Measurements from ENCODE around the gene TNK2. TPM values are rescaled to one million over a fixed set of nuclear protein-coding genes. Genes with fewer than 3 reads are reported as not detected.
"Not testable (repeated sequence)": the region's sequence is repeated elsewhere in the genome, so short reads cannot be mapped to it uniquely, and the experiment has no call there.

TNK2 gene
- total RNA-seq, 1 experiment from 2014 or later, result 36.0 TPM

DNA sequence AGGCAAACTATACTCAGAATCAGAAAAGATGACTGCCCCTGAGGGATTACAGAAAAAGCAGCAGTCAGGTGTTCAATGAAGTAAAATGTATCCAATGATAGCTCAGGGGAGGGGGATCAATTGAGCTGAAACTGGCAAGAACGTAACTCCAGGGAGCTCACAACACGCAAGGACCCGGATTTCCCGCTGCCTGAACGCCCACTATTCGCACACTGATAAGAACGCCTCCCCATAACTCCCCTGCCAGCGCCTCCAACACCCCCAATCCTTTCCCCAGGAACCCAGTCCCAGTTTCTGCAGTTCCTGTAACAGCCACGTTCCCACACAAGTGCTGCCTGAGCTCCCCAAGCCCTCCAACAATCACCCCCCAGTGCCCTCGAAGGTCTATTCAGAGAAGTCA lies 44.2 kb upstream of the TNK2 start:
- H3K27ac Mint-ChIP-seq (ENCODE audit: unreplicated experiment); intact Hi-C loops (cut with micrococcal nuclease; ENCODE audit: unreplicated experiment); H3K27me3 Mint-ChIP-seq (ENCODE audit: insufficient read depth, unreplicated experiment); H3K4me1 Mint-ChIP-seq (ENCODE audit: low read depth, unreplicated experiment); H3K4me3 Mint-ChIP-seq (ENCODE audit: unreplicated experiment); H3K9me3 Mint-ChIP-seq (ENCODE audit: unreplicated experiment); H3K36me3 ChIP-seq (ENCODE audit: control insufficient read depth, insufficient read depth, low read length); H3K9me3 ChIP-seq; CTCF ChIA-PET; H3K4me3 ChIP-seq (ENCODE audit: low read depth, low read length); H3K4me1 ChIP-seq; BruUV-seq (replicated peaks); DNase-seq; H3K27me3 ChIP-seq (replicated peaks; ENCODE audit: control insufficient read depth, insufficient read depth, low read length); POLR2A ChIA-PET: not testable (repeated sequence)
- H3K36me3 Mint-ChIP-seq (ENCODE audit: insufficient read depth, unreplicated experiment), result peaks cover 21% of the 10 kb centered on the region

DNA sequence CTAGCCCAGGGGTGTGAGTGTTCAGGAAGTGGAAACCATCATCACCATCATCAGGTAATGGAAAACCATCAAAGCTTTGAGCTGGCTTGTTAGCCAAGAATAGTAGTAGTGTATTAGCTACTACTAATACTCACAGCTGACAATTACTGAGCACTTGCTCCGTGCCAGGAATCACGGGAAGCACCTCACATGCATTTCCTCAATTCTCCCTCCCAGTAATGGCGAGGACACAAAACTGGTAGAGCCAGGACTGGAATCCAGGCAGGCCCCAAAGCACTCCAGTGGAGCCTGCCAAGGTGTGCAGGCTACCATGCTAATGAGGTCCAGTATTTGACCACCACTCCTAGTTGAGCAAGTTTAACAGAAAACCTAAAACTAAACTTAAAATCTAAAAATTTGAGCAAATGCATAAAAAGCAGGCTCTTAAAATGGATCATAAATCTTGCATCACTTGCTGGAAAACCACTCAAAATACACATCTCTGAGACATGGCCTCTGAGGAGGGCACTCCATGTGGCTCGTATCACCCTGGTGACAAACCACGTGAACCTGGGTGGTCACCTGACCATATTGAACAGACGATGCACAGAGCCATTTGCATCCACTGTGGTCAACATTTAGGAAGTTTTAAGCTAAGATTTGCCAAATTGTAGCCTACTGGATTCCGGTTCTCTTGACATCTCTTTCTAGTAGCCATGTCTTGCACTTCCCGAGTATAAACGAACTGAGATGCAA lies 43.3 kb upstream of the TNK2 start:
- BruUV-seq (replicated peaks); H3K27me3 Mint-ChIP-seq (ENCODE audit: insufficient read depth, unreplicated experiment); H3K27ac Mint-ChIP-seq (ENCODE audit: unreplicated experiment); H3K4me1 Mint-ChIP-seq (ENCODE audit: low read depth, unreplicated experiment); H3K36me3 ChIP-seq (ENCODE audit: control insufficient read depth, insufficient read depth, low read length); H3K4me1 ChIP-seq; H3K4me3 Mint-ChIP-seq (ENCODE audit: unreplicated experiment); intact Hi-C loops (cut with micrococcal nuclease; ENCODE audit: unreplicated experiment); POLR2A ChIA-PET; DNase-seq; H3K9me3 Mint-ChIP-seq (ENCODE audit: unreplicated experiment); H3K4me3 ChIP-seq (ENCODE audit: low read depth, low read length); CTCF ChIA-PET; H3K9me3 ChIP-seq; H3K27me3 ChIP-seq (replicated peaks; ENCODE audit: control insufficient read depth, insufficient read depth, low read length): not testable (repeated sequence)
- H3K36me3 Mint-ChIP-seq (ENCODE audit: insufficient read depth, unreplicated experiment), result peaks cover 20% of the 10 kb centered on the region

DNA sequence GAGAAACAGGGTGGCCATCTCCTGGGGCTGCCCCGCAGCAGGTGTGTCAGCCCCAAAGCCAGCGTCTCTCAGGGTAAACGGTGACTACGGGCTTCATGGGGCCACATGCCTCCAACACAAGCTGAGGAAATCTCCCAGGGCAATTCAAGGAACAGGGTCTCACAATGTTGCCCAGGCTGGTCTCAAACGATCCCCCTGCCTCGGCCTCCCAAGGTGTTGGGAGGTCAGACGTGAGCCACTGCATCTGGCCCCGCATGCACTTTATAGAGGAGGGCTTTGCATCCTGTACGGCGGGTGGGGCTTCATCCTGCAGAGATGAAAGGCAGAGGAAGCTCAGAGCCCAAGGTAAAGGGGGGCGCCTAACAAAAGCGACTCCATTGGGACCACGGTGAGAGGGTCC lies 42.4 kb upstream of the TNK2 start:
- H3K4me3 Mint-ChIP-seq (ENCODE audit: unreplicated experiment); H3K27me3 Mint-ChIP-seq (ENCODE audit: insufficient read depth, unreplicated experiment); H3K4me1 Mint-ChIP-seq (ENCODE audit: low read depth, unreplicated experiment); H3K4me3 ChIP-seq (ENCODE audit: low read depth, low read length); H3K27me3 ChIP-seq (replicated peaks; ENCODE audit: control insufficient read depth, insufficient read depth, low read length); H3K4me1 ChIP-seq; H3K36me3 ChIP-seq (ENCODE audit: control insufficient read depth, insufficient read depth, low read length); intact Hi-C loops (cut with micrococcal nuclease; ENCODE audit: unreplicated experiment); H3K27ac Mint-ChIP-seq (ENCODE audit: unreplicated experiment); DNase-seq; POLR2A ChIA-PET; CTCF ChIA-PET; BruUV-seq (replicated peaks); H3K9me3 ChIP-seq; H3K9me3 Mint-ChIP-seq (ENCODE audit: unreplicated experiment): not testable (repeated sequence)
- peaks cover 11% of the 10 kb centered on the region for H3K36me3 Mint-ChIP-seq (ENCODE audit: insufficient read depth, unreplicated experiment)

GRCh38 chr3:195950164-195950563 lies 41.8 kb upstream of the TNK2 start:
- H3K9me3 ChIP-seq; H3K9me3 Mint-ChIP-seq (ENCODE audit: unreplicated experiment); CTCF ChIA-PET; intact Hi-C loops (cut with micrococcal nuclease; ENCODE audit: unreplicated experiment); DNase-seq; H3K4me1 ChIP-seq; H3K4me3 Mint-ChIP-seq (ENCODE audit: unreplicated experiment); H3K4me3 ChIP-seq (ENCODE audit: low read depth, low read length); BruUV-seq (replicated peaks); H3K36me3 ChIP-seq (ENCODE audit: control insufficient read depth, insufficient read depth, low read length); H3K27me3 Mint-ChIP-seq (ENCODE audit: insufficient read depth, unreplicated experiment); H3K27ac Mint-ChIP-seq (ENCODE audit: unreplicated experiment); H3K4me1 Mint-ChIP-seq (ENCODE audit: low read depth, unreplicated experiment); H3K27me3 ChIP-seq (replicated peaks; ENCODE audit: control insufficient read depth, insufficient read depth, low read length); POLR2A ChIA-PET; H3K36me3 Mint-ChIP-seq (ENCODE audit: insufficient read depth, unreplicated experiment): not testable (repeated sequence)

GRCh38 chr3:195946910-195947699 lies 38.8 kb upstream of the TNK2 start:
- DNase-seq; H3K4me3 ChIP-seq (ENCODE audit: low read depth, low read length); POLR2A ChIA-PET; H3K4me3 Mint-ChIP-seq (ENCODE audit: unreplicated experiment); BruUV-seq (replicated peaks); H3K4me1 ChIP-seq; H3K27ac Mint-ChIP-seq (ENCODE audit: unreplicated experiment); H3K27me3 ChIP-seq (replicated peaks; ENCODE audit: control insufficient read depth, insufficient read depth, low read length); H3K4me1 Mint-ChIP-seq (ENCODE audit: low read depth, unreplicated experiment); H3K9me3 ChIP-seq; CTCF ChIA-PET; H3K36me3 ChIP-seq (ENCODE audit: control insufficient read depth, insufficient read depth, low read length); H3K27me3 Mint-ChIP-seq (ENCODE audit: insufficient read depth, unreplicated experiment); intact Hi-C loops (cut with micrococcal nuclease; ENCODE audit: unreplicated experiment): not testable (repeated sequence)
- Mint-ChIP-seq H3K36me3 (ENCODE audit: insufficient read depth, unreplicated experiment) (peaks cover 17% of the 10 kb centered on the region), H3K9me3 (ENCODE audit: unreplicated experiment) (peaks cover 16% of the 10 kb centered on the region)

- H3K9me3 ChIP-seq; H3K27me3 Mint-ChIP-seq (ENCODE audit: insufficient read depth, unreplicated experiment); CTCF ChIA-PET; H3K27ac Mint-ChIP-seq (ENCODE audit: unreplicated experiment); H3K4me3 ChIP-seq (ENCODE audit: low read depth, low read length); H3K36me3 ChIP-seq (ENCODE audit: control insufficient read depth, insufficient read depth, low read length); BruUV-seq (replicated peaks); intact Hi-C loops (cut with micrococcal nuclease; ENCODE audit: unreplicated experiment); DNase-seq; H3K4me1 ChIP-seq; H3K4me1 Mint-ChIP-seq (ENCODE audit: low read depth, unreplicated experiment); H3K4me3 Mint-ChIP-seq (ENCODE audit: unreplicated experiment); H3K27me3 ChIP-seq (replicated peaks; ENCODE audit: control insufficient read depth, insufficient read depth, low read length): not testable (repeated sequence)
- Mint-ChIP-seq H3K36me3 (ENCODE audit: insufficient read depth, unreplicated experiment) (peaks cover 18% of the 10 kb centered on the region), H3K9me3 (ENCODE audit: unreplicated experiment) (peaks cover 16% of the 10 kb centered on the region)
- POLR2A ChIA-PET, result interaction anchor here (0.6 kb wide), 1 partner anchor 59 kb away, joined by 3 read pairs; no protein-coding TSS in a partner anchor
Observed at GRCh38 chr3:195941265-195941815, 33.0 kb upstream of the TNK2 start.

DNA sequence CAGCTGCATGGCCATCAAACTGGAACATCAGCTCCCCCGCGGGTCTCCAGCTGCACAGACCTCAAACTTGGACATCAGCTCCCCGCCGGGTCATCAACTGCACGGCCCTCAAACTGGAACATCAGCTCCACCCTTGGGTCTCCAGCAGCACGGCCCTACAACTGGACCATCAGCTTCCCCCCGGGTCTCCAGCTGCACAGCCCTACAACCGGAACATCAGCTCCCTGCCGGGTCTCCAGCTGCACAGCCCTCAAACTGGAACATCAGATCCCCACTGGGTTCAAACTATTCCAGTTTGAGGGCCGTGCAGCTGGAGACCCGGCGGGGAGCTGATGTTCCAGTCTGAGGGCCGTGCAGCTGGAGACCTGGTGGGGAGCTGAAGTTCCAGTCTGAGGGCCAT lies 32.5 kb upstream of the TNK2 start:
- H3K4me3 ChIP-seq (ENCODE audit: low read depth, low read length); CTCF ChIA-PET; intact Hi-C loops (cut with micrococcal nuclease; ENCODE audit: unreplicated experiment); H3K27me3 Mint-ChIP-seq (ENCODE audit: insufficient read depth, unreplicated experiment); H3K9me3 ChIP-seq; H3K4me3 Mint-ChIP-seq (ENCODE audit: unreplicated experiment); H3K4me1 ChIP-seq; BruUV-seq (replicated peaks); H3K36me3 ChIP-seq (ENCODE audit: control insufficient read depth, insufficient read depth, low read length); H3K27me3 ChIP-seq (replicated peaks; ENCODE audit: control insufficient read depth, insufficient read depth, low read length); H3K4me1 Mint-ChIP-seq (ENCODE audit: low read depth, unreplicated experiment); DNase-seq; H3K27ac Mint-ChIP-seq (ENCODE audit: unreplicated experiment): not testable (repeated sequence)
- POLR2A ChIA-PET, result interaction anchor here (0.6 kb wide), 1 partner anchor 59 kb away, joined by 3 read pairs; no protein-coding TSS in a partner anchor
- Mint-ChIP-seq H3K9me3 (ENCODE audit: unreplicated experiment) (peaks cover 16% of the 10 kb centered on the region), H3K36me3 (ENCODE audit: insufficient read depth, unreplicated experiment) (peaks cover 18% of the 10 kb centered on the region)

Data from Caco-2 (cell line).